GM12878 (cell line): ENCODE results near the gene ZNF780B. TPM values are rescaled to one million over a fixed set of nuclear protein-coding genes. Genes with fewer than 3 reads are reported as not detected.
A peak's percentile ranks its signal among the peaks of the same experiment; 100 is the strongest.

Source experiments
- ATAC-seq: fragments of 200-7000 bp; cut with Tn5 transposase; 3 replicates; pipeline ENCODE4 v1.9.1; 2020; ENCODE audit warnings: mild to moderate bottlenecking, moderate library complexity
- Bru-seq: library from RNA; stranded (reverse); fragments of 400-500 nt; gene quantifications from one replicate; lab custom pipeline; 2021; lab: Mats Ljungman, UMichigan
- BruChase-seq, 2 experiments: library from RNA; stranded (reverse); fragments of 400-500 nt; gene quantifications; one replicate each; lab custom pipeline; 2021; lab: Mats Ljungman, UMichigan
- BruUV-seq: library from RNA; stranded (reverse); fragments of 400-500 nt; replicated peaks from 2 replicates; lab custom pipeline; 2021; lab: Mats Ljungman, UMichigan
- CTCF ChIA-PET: fragments of 300-600 bp; sonication (Branson Sonifier 250); formaldehyde crosslinking; extraction: SDS; loops from one replicate; lab custom pipeline; 2021; ENCODE audit warnings: inconsistent platforms; lab: Yijun Ruan, JAX
- POLR2A ChIA-PET: fragments of 350-600 bp; formaldehyde crosslinking; extraction: SDS; loops from one replicate; lab custom pipeline; 2021; ENCODE audit warnings: inconsistent platforms; lab: Charles Lee
- RAD21 ChIA-PET: fragments of 300-600 bp; sonication (Branson Sonifier 250); formaldehyde crosslinking; loops from one replicate; lab custom pipeline; 2023; ENCODE audit warnings: antibody characterized with exemption; ENCODE audit not compliant: unreplicated experiment; lab: Charles Lee
- SMC1A ChIA-PET: fragments of 300-600 bp; sonication (Branson Sonifier 250); formaldehyde crosslinking; loops from one replicate; lab custom pipeline; 2023; ENCODE audit not compliant: unreplicated experiment, uncharacterized antibody; lab: Charles Lee
- DNase-seq: peaks from one replicate; pipeline ENCODE4 v3.0.0-alpha.2; 2011; ENCODE audit warnings: low read depth, low spot score
- FAIRE-seq: peaks from 3 replicates; lab custom pipeline; 2011; peaks lifted over from hg19 to GRCh38; lab: Jason Lieb, UNC
- H2AFZ ChIP-seq: 2 replicates; pipeline ENCODE4 v1.6.0; 2011; ENCODE audit warnings: low read depth, low read length, control low read depth; ENCODE audit not compliant: control insufficient read depth
- H3K27ac ChIP-seq: 2 replicates; pipeline ENCODE4 v1.5.1; 2011; ENCODE audit warnings: control low read depth; ENCODE audit not compliant: control insufficient read depth, insufficient read depth
- H3K27me3 ChIP-seq, 2 experiments: replicated peaks in 1 of 2; 2 replicates each; pipeline versions ENCODE4 v1.6.0 to v1.6.1; 2011; ENCODE audit warnings: low read length in 1 of 2; ENCODE audit not compliant: control insufficient read depth in 2 of 2, insufficient read depth in 2 of 2
- H3K36me3 ChIP-seq, 2 experiments: 2 replicates each; pipeline ENCODE4 v1.5.1; 2011; ENCODE audit warnings: low read length in 1 of 2; ENCODE audit not compliant: control insufficient read depth in 2 of 2, insufficient read depth in 2 of 2
- H3K4me1 ChIP-seq: 2 replicates; pipeline ENCODE4 v1.6.1; 2011; ENCODE audit warnings: mild to moderate bottlenecking, low read length, moderate library complexity, mixed read lengths; ENCODE audit not compliant: control insufficient read depth, insufficient read depth
- H3K4me2 ChIP-seq: 2 replicates; pipeline ENCODE4 v1.6.0; 2011; ENCODE audit warnings: control low read depth; ENCODE audit not compliant: control insufficient read depth, insufficient read depth
- H3K4me3 ChIP-seq: fragments of 200-600 bp; sonication (generic); 2 replicates; pipeline ENCODE4 v1.5.1; 2016
- H3K79me2 ChIP-seq: 2 replicates; pipeline ENCODE4 v1.6.0; 2011; ENCODE audit warnings: low read length; ENCODE audit not compliant: control insufficient read depth, insufficient read depth
- H3K9ac ChIP-seq: 2 replicates; pipeline ENCODE4 v1.8.0; 2011; ENCODE audit warnings: low read length, control low read depth, mixed read lengths; ENCODE audit not compliant: control insufficient read depth, insufficient read depth
- H3K9me3 ChIP-seq: replicated peaks from 3 replicates; pipeline ENCODE4 v1.5.1; 2011; ENCODE audit warnings: mild to moderate bottlenecking, low read length; ENCODE audit not compliant: control insufficient read depth, insufficient read depth
- H4K20me1 ChIP-seq: 2 replicates; pipeline ENCODE4 v1.6.0; 2011; ENCODE audit not compliant: control insufficient read depth, insufficient read depth
- CHD4 ChIP-seq: fragments of 200-600 bp; sonication (generic); IDR thresholded peaks from 2 replicates; pipeline ENCODE4 v1.6.1; 2016; ENCODE audit warnings: mild to moderate bottlenecking
- EGR1 ChIP-seq, 2 experiments: IDR thresholded peaks; 1 replicate in 1 of 2; 2 replicates in 1 of 2; pipeline ENCODE4 v1.6.1; 2011 to 2012; ENCODE audit warnings: low read depth in 2 of 2, low read length in 2 of 2, borderline replicate concordance in 1 of 2, mild to moderate bottlenecking in 1 of 2, moderate library complexity in 1 of 2
- ETV6 ChIP-seq, 2 experiments: fragments of 450-650 bp in 1 of 2; IDR thresholded peaks in 1 of 2; conservative IDR thresholded peaks in 1 of 2; 2 replicates each; pipeline ENCODE4 v1.6.1; 2014; ENCODE audit warnings: antibody characterized with exemption in 1 of 2, borderline replicate concordance in 1 of 2, low read depth in 1 of 2, mild to moderate bottlenecking in 1 of 2, moderate library complexity in 1 of 2
- KDM1A ChIP-seq: fragments of 200-600 bp; sonication (generic); IDR thresholded peaks from 2 replicates; pipeline ENCODE4 v1.6.1; 2016; ENCODE audit warnings: borderline replicate concordance
- MLLT1 ChIP-seq: fragments of 450-650 bp; IDR thresholded peaks from 2 replicates; pipeline ENCODE4 v1.6.1; 2016; ENCODE audit warnings: mild to moderate bottlenecking
- MXI1 ChIP-seq: fragments of 150-350 bp; IDR thresholded peaks from 2 replicates; pipeline ENCODE4 v1.6.1; 2011; ENCODE audit warnings: low read depth, mild to moderate bottlenecking, inconsistent platforms, low read length, improper control_type of control experiment
- RELB ChIP-seq: fragments of 450-650 bp; IDR thresholded peaks from 2 replicates; pipeline ENCODE4 v1.6.1; 2017; ENCODE audit warnings: low read depth, mild to moderate bottlenecking, moderate library complexity
- SP1 ChIP-seq: IDR thresholded peaks from one replicate; pipeline ENCODE4 v1.6.1; 2011; ENCODE audit warnings: low read depth, low read length
- ZNF687 ChIP-seq: fragments of 450-650 bp; IDR thresholded peaks from 2 replicates; pipeline ENCODE4 v1.6.1; 2017; ENCODE audit warnings: mild to moderate bottlenecking, moderate library complexity
- WGBS: methylation state at CpG from one replicate; pipeline ENCODE4 v1.1.6; 2016; ENCODE audit warnings: low lambda C conversion rate; ENCODE audit not compliant: insufficient replicate concordance, insufficient coverage; ENCODE audit errors: missing lambda C conversion rate; 5-methylcytosine and 5-hydroxymethylcytosine counted together
- in situ Hi-C: fragments of 300-500 bp; cut with MboI; formaldehyde crosslinking; loops from 9 replicates; pipeline ENCODE4 v1.14.3; 2018; ENCODE audit warnings: mixed read lengths
- intact Hi-C: fragments of 100-400 bp; cut with micrococcal nuclease; formaldehyde crosslinking; loops from one replicate; pipeline ENCODE4 v1.14.2; 2022; ENCODE audit not compliant: unreplicated experiment
- long read RNA-seq, 2 experiments: library from polyadenylated mRNA; unstranded; transcript quantifications; one replicate each; pipeline ENCODE4 v2.0.0, GENCODE V29; 2019 to 2020
- polyA minus RNA-seq, 3 experiments: library from RNA; depleted of rRNA, polyadenylated mRNA; stranded (reverse); fragments of >200 nt; gene quantifications; 2 replicates each; pipeline ENCODE4 v1.2.3, GENCODE V29; 2011
- polyA plus RNA-seq, 11 experiments: library from polyadenylated mRNA; depleted of rRNA in 4 of 11; unstranded in 6 of 11; stranded (reverse) in 5 of 11; fragments of >200 nt; fragmentation: Nextera tagmentation in 4 of 11; fragmentation: Illumina TruSeq in 1 of 11; extraction: Ambion mirVana in 4 of 11; extraction: Trizol in 1 of 11; gene quantifications; 1 replicate in 1 of 11; 2 replicates in 10 of 11; pipeline versions ENCODE4 v1.2.1 to v1.2.3, GENCODE V29; 2011 to 2016; ENCODE audit warnings: inconsistent platforms in 2 of 11, missing spikeins in 2 of 11, low read depth in 1 of 11
- total RNA-seq, 4 experiments: library from RNA; depleted of rRNA in 3 of 4; stranded (reverse); fragments of >200 nt in 3 of 4; fragmentation: Illumina TruSeq in 1 of 4; extraction: Trizol in 1 of 4; gene quantifications; 2 replicates each; pipeline versions ENCODE4 v1.2.1 to v1.2.3, GENCODE V29; 2013 to 2021

The ZNF780B gene
- 186 and 191 TPM in 2 replicates for total RNA-seq (2013; cell fraction: nucleolus; rRNA removed)
- total RNA-seq (2014; rRNA removed) (8.4 and 13.7 TPM in 2 replicates), total RNA-seq (2014; rRNA removed; fragmentation: Illumina TruSeq; extraction: Trizol) (18.8 and 23.9 TPM in 2 replicates), total RNA-seq (2021) (19.0 and 20.2 TPM in 2 replicates), polyA plus RNA-seq (2011; rRNA removed) (24.0 and 26.3 TPM in 2 replicates), polyA plus RNA-seq (2014; fragmentation: Illumina TruSeq; extraction: Trizol) (20.5 and 35.1 TPM in 2 replicates), polyA plus RNA-seq (2014; fragmentation: Nextera tagmentation; extraction: Ambion mirVana) (10 to 100 TPM in 1 of 2 experiments, 1 to 10 TPM in 1; 9.3 to 10.7 TPM), polyA plus RNA-seq (2014; rRNA removed) (8.0 and 13.9 TPM in 2 replicates), polyA plus RNA-seq (2016; fragmentation: Nextera tagmentation; extraction: Ambion mirVana) (1 to 10 TPM; 7.3 to 9.0 TPM), polyA minus RNA-seq (2011; rRNA and poly(A)+ RNA removed) (25.9 and 34.8 TPM in 2 replicates), Bru-seq, nascent RNA (percentile 87 among the genes with signal in this experiment), BruChase-seq, experiment 1, labeled RNA remaining after a 6-hour chase (percentile 95 among the genes with signal in this experiment), BruChase-seq, experiment 2, labeled RNA remaining after a 2-hour chase (percentile 95 among the genes with signal in this experiment)
- 1.8 TPM for polyA plus RNA-seq (2011; ENCODE audit: low read depth)
- 6.6 and 9.4 TPM in 2 replicates for polyA plus RNA-seq (2011; cell fraction: cytosol; rRNA removed)
- 26.3 and 36.1 TPM in 2 replicates for polyA plus RNA-seq (2011; cell fraction: nucleus; rRNA removed)
- 10.9 and 17.6 TPM in 2 replicates for polyA plus RNA-seq (2012)
- polyA minus RNA-seq (2011; cell fraction: cytosol; rRNA and poly(A)+ RNA removed) = 4.0 and 9.8 TPM in 2 replicates
- polyA minus RNA-seq (2011; cell fraction: nucleus; rRNA and poly(A)+ RNA removed) = 23.7 and 33.4 TPM in 2 replicates
- long read RNA-seq, experiment 1, full-length matches to known transcripts = 3 of 4 reads
- long read RNA-seq, experiment 1, partial matches to known transcripts = 0 of 4 reads
- long read RNA-seq, experiment 1, other reads (novel, unspliced or antisense) = 1 of 4 reads
- long read RNA-seq, experiment 2, full-length matches to known transcripts = 1 of 9 reads
- long read RNA-seq, experiment 2, partial matches to known transcripts = 1 of 9 reads
- long read RNA-seq, experiment 2, other reads (novel, unspliced or antisense) = 7 of 9 reads

- H3K36me3 ChIP-seq = no peaks in the 10 kb centered on the region
- H3K4me1 ChIP-seq = no peaks in the 10 kb centered on the region; the same call in 1 of the 2 replicates
- H3K27me3 ChIP-seq = no peaks in the 10 kb centered on the region
- FAIRE-seq = peak; percentile 86
- H3K4me2 ChIP-seq = peak within 1 kb of the TSS; percentile 73
- POLR2A ChIA-PET = interaction anchor here (3.0 kb wide), 1 partner anchor 86 kb away, joined by 9 read pairs; the partner anchor contains the start of gene PSMC4
- no TSS peak for BruUV-seq
- CTCF ChIA-PET = interaction anchor here (1.0 to 1.5 kb wide), 6 partner anchors 55 to 263 kb away, joined by 3 to 4 read pairs (median 4); partner anchors contain the start of genes TTC9B and ZNF546
- H4K20me1 ChIP-seq = no peaks in the 10 kb centered on the region
- intact Hi-C loops = no loop called here
- ATAC-seq = peak; percentile 97
- H3K79me2 ChIP-seq = peaks cover 20% of the 10 kb centered on the region
- 1% methylated on average over 40 of the region's 41 CpGs for WGBS
- peak within 1 kb of the TSS; percentile 87 for H2AFZ ChIP-seq
- SMC1A ChIA-PET = interaction anchor here (0.7 to 2.9 kb wide), 6 partner anchors 29 to 114 kb away, joined by 3 to 17 read pairs (median 3); partner anchors contain the start of gene PSMC4
- peaks cover 9% of the 10 kb centered on the region; the same call in 2 of the 3 replicates for H3K9me3 ChIP-seq
- peak; percentile 36 for DNase-seq
- peak within 1 kb of the TSS; percentile 69 for H3K27ac ChIP-seq
- peak within 1 kb of the TSS; percentile 72 for H3K4me3 ChIP-seq
- in situ Hi-C loops = no loop called here
- RAD21 ChIA-PET = interaction anchor here (1.4 to 1.8 kb wide), 4 partner anchors 34 to 110 kb away, joined by 5 to 10 read pairs (median 6); partner anchors contain the start of genes PSMC4 and ZNF780A
- peak within 1 kb of the TSS; percentile 74 for H3K9ac ChIP-seq
- TF ChIP-seq EGR1 (IDR thresholded peaks at IDR 0.05; ENCODE audit: borderline replicate concordance in 1 of 2, low read depth in 2 of 2, low read length in 2 of 2) (no peak), SP1 (no peak), ETV6 (conservative IDR thresholded peaks at IDR 0.05 in 1 of 2, IDR thresholded peaks at IDR 0.05 in 1 of 2; ENCODE audit: borderline replicate concordance in 1 of 2, low read depth in 1 of 2) (no peak), MLLT1 (0 out of 2 replicates have a peak, but pooled peaks have one; percentile 35), CHD4 (no peak), ZNF687 (peak; percentile 49; the same call in 1 of the 2 replicates), MXI1 (no peak), KDM1A (no peak), RELB (peak; percentile 50; the same call in 1 of the 2 replicates)
These were observed at the start of gene ZNF780B for GRCh38 chr19:40055832-40056504. Gene ZNF780B (minus strand): TSS chr19:40056231. CDS start chr19:40050332, 5,899 bp downstream.
